ENCODE results near the gene CXCR3.
"Not testable (repeated sequence)": the region's sequence is repeated elsewhere in the genome, so short reads cannot be mapped to it uniquely, and the experiment has no call there.

The CXCR3 gene

GRCh38 chrX:71609095-71609750 lies 9.1 kb downstream of the CXCR3 start:
- no peak for DNase-seq (ENCODE audit: low spot score)

DNA sequence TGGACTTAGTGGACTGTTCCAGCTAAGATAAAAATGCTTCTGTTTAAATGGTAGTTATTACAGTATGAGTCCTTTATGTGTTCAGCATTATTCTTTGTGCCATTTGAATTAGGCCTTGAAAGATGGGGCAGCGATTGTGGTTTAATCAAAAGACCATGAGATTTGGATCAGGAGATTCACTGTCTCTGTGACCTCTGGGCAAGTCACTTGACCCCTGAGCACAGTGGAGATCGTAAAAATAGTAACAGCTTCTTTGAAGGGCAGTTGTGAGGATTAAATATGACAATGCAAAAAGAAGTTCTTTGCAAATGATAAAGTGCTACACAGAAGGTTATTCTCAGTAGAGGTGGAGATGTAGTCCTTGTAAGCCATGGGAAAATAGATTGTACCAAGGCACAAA lies 10.8 kb downstream of the CXCR3 start:
- no peak for DNase-seq (ENCODE audit: low spot score)

DNA sequence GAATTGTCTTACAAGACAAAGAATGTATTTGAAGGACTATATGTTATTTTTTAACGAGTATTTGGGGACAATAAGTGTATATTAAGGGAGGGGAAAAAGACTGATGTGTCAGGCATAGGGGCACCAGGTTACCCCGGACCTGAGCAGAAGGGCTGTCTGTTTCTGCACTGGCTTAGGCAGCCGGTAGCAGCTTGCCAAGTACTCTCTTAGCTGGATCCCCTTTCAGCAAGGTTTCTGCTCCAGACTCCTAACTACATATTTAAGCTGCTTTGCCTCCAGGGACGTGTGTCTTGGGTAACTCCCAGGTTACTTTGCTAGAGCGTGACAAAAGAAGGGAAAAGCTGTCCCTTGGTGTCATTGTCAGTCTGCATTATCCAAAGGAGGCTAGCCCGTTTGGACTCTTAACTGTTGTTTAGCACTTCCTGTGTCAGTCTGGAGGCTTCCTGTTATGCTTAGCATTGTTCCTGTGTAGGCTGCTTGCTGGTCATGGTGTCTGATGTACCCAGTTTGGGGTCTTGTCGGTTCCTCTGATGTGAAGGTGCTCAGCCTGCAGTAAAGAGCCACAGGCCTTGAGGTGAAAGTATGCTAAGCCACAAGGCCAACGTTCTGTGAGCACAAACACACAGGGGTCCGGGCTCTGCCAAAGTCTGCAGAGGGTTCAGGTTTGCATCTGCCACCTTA lies 11.6 kb downstream of the CXCR3 start:
- no peak for DNase-seq (ENCODE audit: low spot score)

DNA sequence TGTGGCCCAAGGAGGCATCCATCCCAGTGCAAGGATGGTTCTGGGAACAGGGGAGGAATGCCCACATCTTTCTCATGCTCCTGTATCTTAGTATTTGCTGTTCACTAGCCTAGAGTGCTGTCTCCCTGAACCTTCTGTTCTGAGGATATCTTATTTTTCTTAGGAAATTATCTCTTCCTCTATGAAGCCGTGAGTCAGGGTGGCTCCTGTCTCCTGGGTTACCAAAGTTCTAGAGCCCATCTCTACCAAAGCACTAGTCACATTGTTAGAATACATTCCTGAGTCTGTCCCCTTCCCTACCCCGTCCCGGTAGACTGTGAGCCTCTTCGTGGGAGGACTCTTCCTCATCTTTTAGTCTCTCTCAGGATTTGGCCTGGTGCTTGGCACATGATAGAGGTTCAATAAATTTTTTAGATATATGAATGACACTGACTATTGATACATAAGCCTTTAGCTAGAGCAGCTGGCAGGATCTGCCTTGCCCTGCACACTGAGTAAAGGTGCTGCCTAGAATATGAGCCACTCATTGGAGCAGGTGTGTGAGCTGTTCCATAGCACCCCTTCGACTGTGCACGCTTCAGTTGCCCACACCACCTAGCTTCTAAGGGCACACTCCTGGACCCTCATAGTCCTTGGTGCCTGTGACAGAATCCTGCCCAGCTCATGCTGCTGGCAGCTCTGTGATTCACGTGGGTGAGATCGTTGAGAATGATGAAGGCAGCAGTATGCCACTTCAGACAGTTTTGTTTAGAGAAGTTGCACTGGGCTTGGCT lies 13.3 kb downstream of the CXCR3 start:
- DNase-seq (ENCODE audit: low spot score) = no peak

- DNase-seq (ENCODE audit: low spot score) = no peak
Observed at GRCh38 chrX:71604141-71604540, 14.2 kb downstream of the CXCR3 start.

DNA sequence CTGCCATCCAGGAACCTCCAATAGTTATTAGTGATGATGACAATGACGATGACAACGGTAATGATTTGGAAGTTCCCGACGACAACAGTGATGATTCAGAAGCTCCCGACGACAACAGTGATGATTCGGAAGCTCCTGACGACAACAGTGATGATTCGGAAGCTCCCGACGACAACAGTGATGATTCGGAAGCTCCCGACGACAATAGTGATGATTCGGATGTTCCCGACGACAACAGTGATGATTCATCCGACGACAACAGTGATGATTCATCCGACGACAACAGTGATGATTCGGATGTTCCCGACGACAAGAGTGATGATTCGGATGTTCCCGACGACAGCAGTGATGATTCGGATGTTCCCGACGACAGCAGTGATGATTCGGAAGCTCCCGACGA lies 14.7 kb downstream of the CXCR3 start:
- DNase-seq (ENCODE audit: low spot score) = peak; percentile 21

- DNase-seq (ENCODE audit: low spot score) = no peak
Observed at GRCh38 chrX:71599965-71600364, 18.3 kb downstream of the CXCR3 start.

DNA sequence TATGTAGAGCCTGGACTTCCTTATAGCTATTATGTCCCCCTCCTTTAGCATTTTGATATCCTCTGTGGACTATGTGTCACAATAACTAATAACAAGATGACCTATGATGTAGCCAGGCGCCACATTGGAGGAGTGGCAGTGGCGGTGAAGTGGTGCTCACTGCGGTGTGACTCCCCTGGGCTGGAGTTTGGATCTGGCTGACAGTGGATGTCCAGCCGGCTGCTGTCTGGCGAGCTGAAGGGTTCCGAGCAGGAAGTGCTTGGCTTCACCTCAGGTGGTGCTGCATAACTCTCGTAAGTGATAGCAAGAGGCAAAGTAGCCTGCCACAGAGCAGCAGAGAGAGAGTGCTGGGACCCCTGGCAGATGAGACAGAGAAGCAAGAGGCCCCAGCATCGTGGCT lies 25.1 kb downstream of the CXCR3 start:
- not testable (repeated sequence) for DNase-seq (ENCODE audit: low spot score)

DNA sequence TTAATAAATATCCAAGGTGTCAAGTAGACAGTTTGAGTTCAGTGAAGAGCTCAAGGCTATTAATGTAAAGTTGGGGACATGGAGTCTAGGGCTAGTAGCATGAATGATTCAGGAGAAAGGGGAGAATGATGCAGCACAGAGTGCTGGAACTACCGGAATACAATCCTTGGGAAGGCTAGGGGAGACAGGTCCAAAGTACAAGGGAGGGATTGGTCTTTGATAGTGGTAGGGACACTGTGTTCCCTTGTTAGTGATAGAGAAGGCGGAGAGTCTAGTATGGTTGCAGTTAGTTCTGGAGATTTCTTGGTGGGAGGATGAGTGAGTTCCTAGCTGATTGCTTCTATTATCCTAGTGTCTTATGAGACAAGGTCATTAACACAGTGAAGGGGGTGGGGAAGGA lies 31.4 kb downstream of the CXCR3 start:
- no peak for DNase-seq (ENCODE audit: low spot score)

DNA sequence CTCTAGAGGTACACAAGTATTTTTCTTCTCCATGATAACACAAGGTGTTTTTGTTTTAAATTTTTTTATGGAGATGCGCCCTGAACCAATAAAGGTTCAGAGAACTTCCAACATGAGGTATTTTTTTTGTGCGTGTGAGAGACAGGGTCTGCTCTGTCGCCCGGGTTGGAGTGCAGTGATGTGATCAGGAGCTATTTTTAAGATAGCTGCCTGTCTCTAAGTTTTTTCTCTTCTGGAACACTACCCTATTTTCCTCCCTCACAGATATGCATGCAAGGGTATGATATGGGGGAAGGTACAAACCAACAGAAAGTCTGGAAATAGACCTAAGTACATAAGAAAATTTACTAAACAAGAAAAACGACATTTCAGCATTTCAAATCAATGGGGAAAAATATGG lies 37.1 kb downstream of the CXCR3 start:
- DNase-seq (ENCODE audit: low spot score) = no peak

- DNase-seq (ENCODE audit: low spot score) = no peak
Observed at GRCh38 chrX:71579990-71580380, 38.3 kb downstream of the CXCR3 start.

DNA sequence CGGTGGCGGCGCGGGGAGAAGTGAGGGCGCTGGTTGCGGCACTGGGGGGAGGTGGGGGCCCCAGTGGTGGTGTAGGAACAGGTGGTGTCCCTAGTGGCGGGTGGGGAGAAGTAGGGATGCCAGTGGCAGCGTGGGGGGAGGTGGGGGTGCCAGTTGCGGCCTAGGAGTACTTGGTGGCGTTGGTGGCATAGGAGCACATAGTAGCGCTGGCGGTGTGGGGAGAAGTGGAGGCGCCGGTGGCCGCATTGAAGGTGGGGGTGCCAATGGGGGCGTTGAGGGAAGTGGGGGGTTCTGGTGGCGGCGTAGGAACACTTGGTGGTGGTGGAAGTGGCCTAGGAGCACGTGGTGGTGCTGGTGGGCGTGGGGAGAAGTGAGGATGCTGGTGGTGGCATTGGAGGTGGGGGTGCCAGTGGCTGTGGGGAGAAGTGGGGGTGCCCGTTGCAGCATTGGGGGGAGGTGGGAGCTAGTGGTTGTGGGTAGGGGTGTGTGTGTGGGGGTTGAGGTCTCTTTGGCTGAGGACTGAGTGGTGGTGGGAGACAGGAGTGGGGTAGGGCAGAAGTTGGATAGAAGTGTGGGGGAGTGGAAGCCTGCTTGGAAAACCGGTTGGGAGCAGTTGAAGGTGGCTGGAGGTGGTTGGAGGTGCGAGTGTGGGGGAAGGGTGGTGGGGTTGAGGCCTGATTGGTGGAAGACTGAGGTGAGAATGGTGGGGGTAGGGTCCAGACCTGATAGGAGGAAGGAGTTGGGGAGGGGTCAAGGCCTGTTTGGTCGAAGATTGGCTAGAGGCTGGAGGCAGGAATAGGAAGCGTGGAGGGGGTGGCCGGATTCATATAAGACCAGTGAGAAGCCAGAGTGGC lies 38.9 kb downstream of the CXCR3 start:
- no peak for DNase-seq (ENCODE audit: low spot score)

DNA sequence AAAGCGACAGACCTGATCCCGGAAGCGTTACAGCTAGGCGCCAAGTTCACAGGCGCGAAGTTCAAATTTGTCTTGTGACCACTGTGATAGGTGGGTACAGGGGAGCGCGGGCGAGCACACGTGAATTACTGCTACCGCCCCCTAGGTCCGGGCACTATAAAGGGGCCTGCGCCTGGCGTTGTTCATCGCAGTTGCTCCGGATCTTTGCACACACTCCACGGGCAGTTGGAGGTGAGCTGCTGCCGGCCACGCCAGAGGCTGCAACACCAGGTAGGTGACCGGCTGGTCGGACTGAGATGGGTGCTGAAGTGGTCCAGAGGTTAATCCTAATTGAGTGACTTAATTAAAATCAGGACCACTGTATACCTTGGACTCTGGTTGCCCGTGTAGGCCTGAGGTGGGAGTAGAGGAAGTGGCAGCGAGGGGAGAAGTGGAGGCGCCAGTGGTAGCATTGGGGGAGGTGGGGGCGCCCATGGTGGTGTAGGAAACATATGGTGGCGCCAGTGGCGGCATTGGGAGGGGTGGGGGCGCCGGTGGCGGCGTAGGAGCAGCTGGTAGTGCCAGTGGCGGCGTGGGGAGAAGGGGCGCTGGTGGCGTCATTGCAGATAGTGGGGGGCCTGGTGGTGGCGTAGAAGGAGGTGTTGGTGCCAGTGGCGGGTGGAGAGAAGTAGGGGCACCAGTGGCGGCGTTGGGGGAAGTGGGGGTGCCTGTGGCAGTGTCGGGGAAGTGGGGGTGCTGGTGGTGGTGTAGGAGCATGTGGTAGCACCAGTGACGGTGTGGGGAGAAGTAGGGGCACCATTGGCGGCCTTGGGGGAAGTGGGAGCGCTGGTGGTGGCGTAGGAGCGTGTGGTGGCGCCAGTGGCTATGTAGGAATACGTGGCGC lies 39.8 kb downstream of the CXCR3 start, which contains the start of gene GCNA:
TSS of gene GCNA (plus strand) at position 185 of the 883 bp plus-strand sequence. CDS start 2,385 bp downstream, outside the sequence.
- DNase-seq (ENCODE audit: low spot score) = no peak

DNA sequence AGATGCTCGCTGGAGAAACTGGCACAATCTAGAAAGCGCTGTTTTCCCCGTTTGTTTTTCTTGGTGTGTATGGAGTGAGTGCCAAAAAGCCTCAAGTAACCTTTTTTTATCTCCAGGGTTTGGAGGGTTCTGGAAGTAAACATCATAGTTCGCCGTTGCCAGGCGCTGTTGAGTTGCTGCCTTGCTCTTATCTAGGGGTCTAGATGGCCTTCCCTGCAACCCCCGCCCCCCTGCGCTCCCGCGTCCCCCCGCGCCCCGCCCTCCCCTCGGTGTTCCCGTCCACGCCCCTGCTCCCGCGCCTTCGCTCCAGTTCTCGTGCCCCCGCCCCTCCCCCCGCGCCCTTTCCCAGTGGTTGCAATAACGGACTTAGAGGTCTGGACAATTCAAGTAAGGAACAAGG lies 40.6 kb downstream of the CXCR3 start:
- no peak for DNase-seq (ENCODE audit: low spot score)

- no peak for DNase-seq (ENCODE audit: low spot score)
Observed at GRCh38 chrX:71573590-71573989, 44.7 kb downstream of the CXCR3 start.

GRCh38 chrX:71571390-71571789 lies 46.9 kb downstream of the CXCR3 start:
- not testable (repeated sequence) for DNase-seq (ENCODE audit: low spot score)
